ENCODE results near the gene TBX18. TPM values are rescaled to one million over a fixed set of nuclear protein-coding genes. Genes with fewer than 3 reads are reported as not detected.
A peak's percentile ranks its signal among the peaks of the same experiment; 100 is the strongest.

The TBX18 gene
- total and polyA plus RNA-seq, 9 of the 15 experiments (the other 6 are each of a cell fraction or from before 2014, with no cell fraction given) = 4.0 to 36.1 (median 20.7) TPM

DNA sequence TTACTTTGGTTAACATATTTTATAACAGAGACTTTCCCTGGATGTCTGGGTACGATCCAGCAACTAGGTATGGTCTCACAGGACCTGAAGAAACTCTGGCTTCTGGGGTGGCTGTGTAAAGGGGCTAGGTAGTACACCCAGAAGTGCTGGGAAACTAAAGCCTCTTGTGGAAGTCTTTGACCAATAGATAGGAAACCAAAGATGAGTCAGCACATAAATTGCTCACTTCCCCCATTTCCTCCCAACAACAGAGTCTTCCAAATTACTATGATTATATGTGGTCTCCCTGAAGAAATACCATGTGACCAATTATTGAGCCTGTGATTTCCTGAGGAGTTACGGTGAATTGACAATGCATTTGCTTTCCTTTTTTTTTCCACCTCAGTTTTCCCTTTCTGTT is 26.8 kb upstream of the TBX18 start (continued):
- TF ChIP-seq MAFK (IDR thresholded peaks at IDR 0.05; ENCODE audit: low read length) (peak; percentile 96), DACH1 (IDR thresholded peaks at IDR 0.05; ENCODE audit: partially characterized antibody) (no peak), ZBTB7A (IDR thresholded peaks at IDR 0.05; ENCODE audit: borderline replicate concordance, control insufficient read depth, low read depth, low read length) (no peak), ZNF445 (CRISPR knock-in tag; IDR thresholded peaks at IDR 0.05; ENCODE audit: low read depth) (no peak), ELF1 (tag; IDR thresholded peaks at IDR 0.05) (no peak), ZNF12 (CRISPR knock-in tag; IDR thresholded peaks at IDR 0.05) (no peak), ZNF143 (CRISPR knock-in tag; IDR thresholded peaks at IDR 0.05) (no peak), SP2 (IDR thresholded peaks at IDR 0.05; ENCODE audit: extremely low read depth, low read depth, low read length, poor library complexity, severe bottlenecking) (no peak), NFE2L1 (tag; IDR thresholded peaks at IDR 0.05; ENCODE audit: borderline replicate concordance, low read depth) (peak; percentile 88), TRIM24 (IDR thresholded peaks at IDR 0.05) (peak in 1 of 2 experiments; percentile 22; a peak in 1 of 4 replicates), HDAC8 (tag; IDR thresholded peaks at IDR 0.05) (no peak), CBFA2T2 (conservative IDR thresholded peaks at IDR 0.05) (0 out of 2 replicates have a peak, but pooled peaks have one; percentile 16)
- TF ChIP-seq, protein P1, sequence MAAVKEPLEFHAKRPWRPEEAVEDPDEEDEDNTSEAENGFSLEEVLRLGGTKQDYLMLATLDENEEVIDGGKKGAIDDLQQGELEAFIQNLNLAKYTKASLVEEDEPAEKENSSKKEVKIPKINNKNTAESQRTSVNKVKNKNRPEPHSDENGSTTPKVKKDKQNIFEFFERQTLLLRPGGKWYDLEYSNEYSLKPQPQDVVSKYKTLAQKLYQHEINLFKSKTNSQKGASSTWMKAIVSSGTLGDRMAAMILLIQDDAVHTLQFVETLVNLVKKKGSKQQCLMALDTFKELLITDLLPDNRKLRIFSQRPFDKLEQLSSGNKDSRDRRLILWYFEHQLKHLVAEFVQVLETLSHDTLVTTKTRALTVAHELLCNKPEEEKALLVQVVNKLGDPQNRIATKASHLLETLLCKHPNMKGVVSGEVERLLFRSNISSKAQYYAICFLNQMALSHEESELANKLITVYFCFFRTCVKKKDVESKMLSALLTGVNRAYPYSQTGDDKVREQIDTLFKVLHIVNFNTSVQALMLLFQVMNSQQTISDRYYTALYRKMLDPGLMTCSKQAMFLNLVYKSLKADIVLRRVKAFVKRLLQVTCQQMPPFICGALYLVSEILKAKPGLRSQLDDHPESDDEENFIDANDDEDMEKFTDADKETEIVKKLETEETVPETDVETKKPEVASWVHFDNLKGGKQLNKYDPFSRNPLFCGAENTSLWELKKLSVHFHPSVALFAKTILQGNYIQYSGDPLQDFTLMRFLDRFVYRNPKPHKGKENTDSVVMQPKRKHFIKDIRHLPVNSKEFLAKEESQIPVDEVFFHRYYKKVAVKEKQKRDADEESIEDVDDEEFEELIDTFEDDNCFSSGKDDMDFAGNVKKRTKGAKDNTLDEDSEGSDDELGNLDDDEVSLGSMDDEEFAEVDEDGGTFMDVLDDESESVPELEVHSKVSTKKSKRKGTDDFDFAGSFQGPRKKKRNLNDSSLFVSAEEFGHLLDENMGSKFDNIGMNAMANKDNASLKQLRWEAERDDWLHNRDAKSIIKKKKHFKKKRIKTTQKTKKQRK (IDR thresholded peaks at IDR 0.05; ENCODE audit: borderline replicate concordance, low read depth, low read length) = no peak
- TF ChIP-seq, protein P2, sequence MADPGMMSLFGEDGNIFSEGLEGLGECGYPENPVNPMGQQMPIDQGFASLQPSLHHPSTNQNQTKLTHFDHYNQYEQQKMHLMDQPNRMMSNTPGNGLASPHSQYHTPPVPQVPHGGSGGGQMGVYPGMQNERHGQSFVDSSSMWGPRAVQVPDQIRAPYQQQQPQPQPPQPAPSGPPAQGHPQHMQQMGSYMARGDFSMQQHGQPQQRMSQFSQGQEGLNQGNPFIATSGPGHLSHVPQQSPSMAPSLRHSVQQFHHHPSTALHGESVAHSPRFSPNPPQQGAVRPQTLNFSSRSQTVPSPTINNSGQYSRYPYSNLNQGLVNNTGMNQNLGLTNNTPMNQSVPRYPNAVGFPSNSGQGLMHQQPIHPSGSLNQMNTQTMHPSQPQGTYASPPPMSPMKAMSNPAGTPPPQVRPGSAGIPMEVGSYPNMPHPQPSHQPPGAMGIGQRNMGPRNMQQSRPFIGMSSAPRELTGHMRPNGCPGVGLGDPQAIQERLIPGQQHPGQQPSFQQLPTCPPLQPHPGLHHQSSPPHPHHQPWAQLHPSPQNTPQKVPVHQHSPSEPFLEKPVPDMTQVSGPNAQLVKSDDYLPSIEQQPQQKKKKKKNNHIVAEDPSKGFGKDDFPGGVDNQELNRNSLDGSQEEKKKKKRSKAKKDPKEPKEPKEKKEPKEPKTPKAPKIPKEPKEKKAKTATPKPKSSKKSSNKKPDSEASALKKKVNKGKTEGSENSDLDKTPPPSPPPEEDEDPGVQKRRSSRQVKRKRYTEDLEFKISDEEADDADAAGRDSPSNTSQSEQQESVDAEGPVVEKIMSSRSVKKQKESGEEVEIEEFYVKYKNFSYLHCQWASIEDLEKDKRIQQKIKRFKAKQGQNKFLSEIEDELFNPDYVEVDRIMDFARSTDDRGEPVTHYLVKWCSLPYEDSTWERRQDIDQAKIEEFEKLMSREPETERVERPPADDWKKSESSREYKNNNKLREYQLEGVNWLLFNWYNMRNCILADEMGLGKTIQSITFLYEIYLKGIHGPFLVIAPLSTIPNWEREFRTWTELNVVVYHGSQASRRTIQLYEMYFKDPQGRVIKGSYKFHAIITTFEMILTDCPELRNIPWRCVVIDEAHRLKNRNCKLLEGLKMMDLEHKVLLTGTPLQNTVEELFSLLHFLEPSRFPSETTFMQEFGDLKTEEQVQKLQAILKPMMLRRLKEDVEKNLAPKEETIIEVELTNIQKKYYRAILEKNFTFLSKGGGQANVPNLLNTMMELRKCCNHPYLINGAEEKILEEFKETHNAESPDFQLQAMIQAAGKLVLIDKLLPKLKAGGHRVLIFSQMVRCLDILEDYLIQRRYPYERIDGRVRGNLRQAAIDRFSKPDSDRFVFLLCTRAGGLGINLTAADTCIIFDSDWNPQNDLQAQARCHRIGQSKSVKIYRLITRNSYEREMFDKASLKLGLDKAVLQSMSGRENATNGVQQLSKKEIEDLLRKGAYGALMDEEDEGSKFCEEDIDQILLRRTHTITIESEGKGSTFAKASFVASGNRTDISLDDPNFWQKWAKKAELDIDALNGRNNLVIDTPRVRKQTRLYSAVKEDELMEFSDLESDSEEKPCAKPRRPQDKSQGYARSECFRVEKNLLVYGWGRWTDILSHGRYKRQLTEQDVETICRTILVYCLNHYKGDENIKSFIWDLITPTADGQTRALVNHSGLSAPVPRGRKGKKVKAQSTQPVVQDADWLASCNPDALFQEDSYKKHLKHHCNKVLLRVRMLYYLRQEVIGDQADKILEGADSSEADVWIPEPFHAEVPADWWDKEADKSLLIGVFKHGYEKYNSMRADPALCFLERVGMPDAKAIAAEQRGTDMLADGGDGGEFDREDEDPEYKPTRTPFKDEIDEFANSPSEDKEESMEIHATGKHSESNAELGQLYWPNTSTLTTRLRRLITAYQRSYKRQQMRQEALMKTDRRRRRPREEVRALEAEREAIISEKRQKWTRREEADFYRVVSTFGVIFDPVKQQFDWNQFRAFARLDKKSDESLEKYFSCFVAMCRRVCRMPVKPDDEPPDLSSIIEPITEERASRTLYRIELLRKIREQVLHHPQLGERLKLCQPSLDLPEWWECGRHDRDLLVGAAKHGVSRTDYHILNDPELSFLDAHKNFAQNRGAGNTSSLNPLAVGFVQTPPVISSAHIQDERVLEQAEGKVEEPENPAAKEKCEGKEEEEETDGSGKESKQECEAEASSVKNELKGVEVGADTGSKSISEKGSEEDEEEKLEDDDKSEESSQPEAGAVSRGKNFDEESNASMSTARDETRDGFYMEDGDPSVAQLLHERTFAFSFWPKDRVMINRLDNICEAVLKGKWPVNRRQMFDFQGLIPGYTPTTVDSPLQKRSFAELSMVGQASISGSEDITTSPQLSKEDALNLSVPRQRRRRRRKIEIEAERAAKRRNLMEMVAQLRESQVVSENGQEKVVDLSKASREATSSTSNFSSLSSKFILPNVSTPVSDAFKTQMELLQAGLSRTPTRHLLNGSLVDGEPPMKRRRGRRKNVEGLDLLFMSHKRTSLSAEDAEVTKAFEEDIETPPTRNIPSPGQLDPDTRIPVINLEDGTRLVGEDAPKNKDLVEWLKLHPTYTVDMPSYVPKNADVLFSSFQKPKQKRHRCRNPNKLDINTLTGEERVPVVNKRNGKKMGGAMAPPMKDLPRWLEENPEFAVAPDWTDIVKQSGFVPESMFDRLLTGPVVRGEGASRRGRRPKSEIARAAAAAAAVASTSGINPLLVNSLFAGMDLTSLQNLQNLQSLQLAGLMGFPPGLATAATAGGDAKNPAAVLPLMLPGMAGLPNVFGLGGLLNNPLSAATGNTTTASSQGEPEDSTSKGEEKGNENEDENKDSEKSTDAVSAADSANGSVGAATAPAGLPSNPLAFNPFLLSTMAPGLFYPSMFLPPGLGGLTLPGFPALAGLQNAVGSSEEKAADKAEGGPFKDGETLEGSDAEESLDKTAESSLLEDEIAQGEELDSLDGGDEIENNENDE (IDR thresholded peaks at IDR 0.05; ENCODE audit: low read depth, low read length) = no peak
